GM12873 (cell line): ENCODE measurements around the gene GPR21.

Experiments used
- CTCF ChIP-seq: IDR thresholded peaks from 2 replicates; pipeline ENCODE4 v1.5.1; 2012; ENCODE audit warnings: low read depth, mild to moderate bottlenecking, moderate library complexity, low read length, control low read depth; ENCODE audit not compliant: insufficient read depth; ENCODE audit errors: missing control alignments

The GPR21 gene

DNA sequence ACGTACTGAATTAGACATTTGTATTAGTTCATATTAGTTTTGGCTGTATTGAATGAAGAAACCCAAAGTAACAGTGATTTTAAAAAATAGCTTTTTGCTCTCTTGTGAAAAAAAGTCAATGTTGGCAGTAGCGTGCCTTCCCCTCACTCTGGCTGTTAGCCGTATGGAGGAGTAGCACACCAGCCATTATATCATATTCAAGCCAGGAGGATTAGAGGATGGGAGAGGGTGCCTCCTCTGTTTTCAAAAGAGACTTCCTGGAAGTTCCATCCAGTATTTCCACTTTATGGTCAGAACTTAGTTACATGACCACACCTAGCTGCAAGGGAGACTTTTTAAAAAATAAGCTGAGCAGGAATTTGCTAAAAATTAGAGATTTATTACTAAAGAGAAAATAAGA is 41.2 kb downstream of the GPR21 start:
- no peak for TF ChIP-seq CTCF

- no peak for TF ChIP-seq CTCF
These were observed 47.0 kb downstream of the GPR21 start for GRCh38 chr9:123080444-123080843.

- peak; percentile 66 for TF ChIP-seq CTCF
These were observed 48.4 kb downstream of the GPR21 start for GRCh38 chr9:123081824-123082223.

DNA sequence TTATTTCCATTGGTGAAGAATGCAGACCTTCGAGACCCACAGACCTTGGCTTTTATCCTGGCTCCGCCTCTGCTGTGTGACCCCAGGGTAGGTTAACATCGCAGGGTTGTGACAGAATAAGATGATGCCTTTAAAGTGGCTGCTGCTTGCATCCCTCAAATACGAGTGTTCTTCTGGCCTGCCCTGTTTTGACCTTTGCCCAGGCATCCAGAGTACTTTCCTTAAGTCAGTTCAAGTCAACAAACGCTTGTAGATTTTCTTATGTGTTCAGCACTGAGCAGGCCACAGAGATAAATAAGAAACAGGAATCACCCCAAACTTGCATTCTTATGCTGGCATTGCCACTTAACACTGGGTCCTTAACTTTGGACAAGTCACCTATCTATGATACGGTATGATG is 50.2 kb downstream of the GPR21 start:
- TF ChIP-seq CTCF, result no peak

GRCh38 chr9:123084256-123084655 is 50.8 kb downstream of the GPR21 start:
- no peak for TF ChIP-seq CTCF
